ENCODE results near the gene C17orf67.
"Not testable (repeated sequence)": the region's sequence is repeated elsewhere in the genome, so short reads cannot be mapped to it uniquely, and the experiment has no call there.

The C17orf67 gene

GRCh38 chr17:56771563-56771962, 62.2 kb downstream of the C17orf67 start:
- no peak for ATAC-seq

GRCh38 chr17:56770427-56770826, 63.3 kb downstream of the C17orf67 start:
- ATAC-seq = no peak

- no peak for ATAC-seq
Observed at GRCh38 chr17:56765449-56765848, 68.3 kb downstream of the C17orf67 start.

GRCh38 chr17:56762988-56763387, 70.7 kb downstream of the C17orf67 start:
- peak; percentile 87 to 88 for ATAC-seq

- ATAC-seq = no peak
Observed at GRCh38 chr17:56762144-56762543, 71.6 kb downstream of the C17orf67 start.

GRCh38 chr17:56761387-56761786, 72.3 kb downstream of the C17orf67 start:
- ATAC-seq = peak; percentile 51 to 61

- not testable (repeated sequence) for ATAC-seq
Observed at GRCh38 chr17:56757611-56758010, 76.1 kb downstream of the C17orf67 start.

- peak; percentile 47 to 64 for ATAC-seq
Observed at GRCh38 chr17:56756536-56756935, 77.2 kb downstream of the C17orf67 start.

GRCh38 chr17:56755310-56755709, 78.4 kb downstream of the C17orf67 start:
- no peak for ATAC-seq

- peak; percentile 40 to 48 for ATAC-seq
Observed at GRCh38 chr17:56754523-56755208, 79.1 kb downstream of the C17orf67 start.

GRCh38 chr17:56752263-56752836, 81.4 kb downstream of the C17orf67 start:
- no peak for ATAC-seq

GRCh38 chr17:56751145-56751738, 82.5 kb downstream of the C17orf67 start:
- no peak for ATAC-seq

- no peak for ATAC-seq
Observed at GRCh38 chr17:56744721-56745120, 89.0 kb downstream of the C17orf67 start.

GRCh38 chr17:56742601-56743000, 91.1 kb downstream of the C17orf67 start:
- ATAC-seq = no peak

All from activated CD4-positive, CD25-positive, alpha-beta regulatory T cell treated with anti-CD3 and anti-CD28 coated beads, Interleukin-2, amount 50 U/mL, for 24 hours (primary cell).